OCI-M2 (cell line): ENCODE data around the gene C20orf141.
"Not testable (repeated sequence)": the region's sequence is repeated elsewhere in the genome, so short reads cannot be mapped to it uniquely, and the experiment has no call there.

Experiments used
- DNase-seq: peaks from one replicate; lab custom pipeline; 2025; ENCODE audit not compliant: unreplicated experiment; lab: John Stamatoyannopoulos, UW

The C20orf141 gene

GRCh38 chr20:2799688-2800520 lies 14.9 kb upstream of the C20orf141 start:
- DNase-seq: no peak

GRCh38 chr20:2800521-2801285 lies 14.1 kb upstream of the C20orf141 start, which contains the start of gene CPXM1:
Gene CPXM1 (minus strand): TSS chr20:2800627. CDS start chr20:2800572, 55 bp downstream.
- peak; percentile 37 for DNase-seq

GRCh38 chr20:2801286-2801728 lies 13.5 kb upstream of the C20orf141 start:
- no peak for DNase-seq

GRCh38 chr20:2804041-2804828 lies 10.6 kb upstream of the C20orf141 start:
- no peak for DNase-seq

GRCh38 chr20:2804852-2805688 lies 9.7 kb upstream of the C20orf141 start:
- DNase-seq: no peak

GRCh38 chr20:2805689-2806350 lies 9.0 kb upstream of the C20orf141 start:
- DNase-seq: no peak

- no peak for DNase-seq
These were observed 8.5 kb upstream of the C20orf141 start for GRCh38 chr20:2806351-2806701.

GRCh38 chr20:2807019-2807418 lies 7.8 kb upstream of the C20orf141 start:
- DNase-seq: no peak

GRCh38 chr20:2807929-2808328 lies 6.9 kb upstream of the C20orf141 start:
- DNase-seq: not testable (repeated sequence)

- DNase-seq: no peak
These were observed 5.1 kb upstream of the C20orf141 start for GRCh38 chr20:2809690-2810089.

- no peak for DNase-seq
These were observed 2.6 kb upstream of the C20orf141 start for GRCh38 chr20:2812189-2812588.

- no peak for DNase-seq
These were observed 711 bp upstream of the C20orf141 start for GRCh38 chr20:2814076-2814475.

- no peak for DNase-seq
These were observed 584 bp downstream of the C20orf141 start for GRCh38 chr20:2815242-2815900.

- DNase-seq: no peak
These were observed 1.3 kb downstream of the C20orf141 start, which contains the start of gene TMEM239 for GRCh38 chr20:2816030-2816582. Gene TMEM239 (plus strand): TSS chr20:2816364. CDS start chr20:2816555, 191 bp downstream.

GRCh38 chr20:2816583-2817340 lies 2.0 kb downstream of the C20orf141 start:
- DNase-seq: no peak

GRCh38 chr20:2817341-2817726 lies 2.5 kb downstream of the C20orf141 start:
- DNase-seq: no peak

- DNase-seq: no peak
These were observed 3.3 kb downstream of the C20orf141 start for GRCh38 chr20:2817891-2818595.
